ENCODE data around the gene CNIH3.

DNA sequence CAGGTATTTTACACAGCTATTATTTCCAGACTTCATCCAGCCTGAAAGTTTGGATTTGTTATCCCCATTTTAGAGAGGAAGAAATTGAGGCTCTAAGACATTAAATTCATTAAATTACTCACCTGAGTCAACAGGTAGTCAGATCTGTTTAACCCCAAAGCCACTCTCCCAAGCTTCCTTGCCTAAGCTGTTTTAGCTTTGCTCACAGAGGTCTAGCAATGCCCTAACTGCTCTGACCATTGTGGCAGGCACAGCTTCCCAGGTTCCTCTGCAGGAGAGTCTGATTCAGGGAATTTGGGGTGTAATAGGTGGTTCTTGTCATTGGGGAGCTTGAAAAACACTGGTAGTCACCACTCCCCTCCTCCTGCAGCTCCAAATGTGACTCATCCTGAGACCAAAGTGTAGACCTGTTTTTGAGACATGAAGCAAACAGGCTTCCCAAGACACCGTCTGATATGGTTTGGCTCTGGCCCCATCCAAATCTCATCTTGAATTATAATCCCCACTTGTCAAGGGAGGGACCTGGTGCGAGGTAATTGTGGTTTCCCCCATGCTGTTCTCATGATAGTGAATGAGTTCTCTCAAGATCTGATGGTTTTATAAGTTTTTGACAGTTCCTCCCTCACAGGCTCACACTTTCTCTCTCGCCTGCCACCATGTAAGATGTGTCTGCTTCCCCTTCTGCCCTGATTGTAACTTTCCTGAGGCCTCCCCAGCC, 170.6 kb downstream of the CNIH3 start:
- no peak for TF ChIP-seq EGR1 (IDR thresholded peaks at IDR 0.05)
- no peak for TF ChIP-seq CEBPB (IDR thresholded peaks at IDR 0.05)
- TF ChIP-seq TAF1 (IDR thresholded peaks at IDR 0.05; ENCODE audit: low read depth): no peak
- TF ChIP-seq ZBTB7A (IDR thresholded peaks at IDR 0.05; ENCODE audit: low read depth): no peak
- TF ChIP-seq TCF12 (IDR thresholded peaks at IDR 0.05; ENCODE audit: low read depth): no peak
- TF ChIP-seq, protein P1, sequence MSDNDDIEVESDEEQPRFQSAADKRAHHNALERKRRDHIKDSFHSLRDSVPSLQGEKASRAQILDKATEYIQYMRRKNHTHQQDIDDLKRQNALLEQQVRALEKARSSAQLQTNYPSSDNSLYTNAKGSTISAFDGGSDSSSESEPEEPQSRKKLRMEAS (IDR thresholded peaks at IDR 0.05): no peak
- no peak for TF ChIP-seq CREB1 (IDR thresholded peaks at IDR 0.05; ENCODE audit: low read depth)
- no peak for TF ChIP-seq RAD21 (IDR thresholded peaks at IDR 0.05; ENCODE audit: low read depth)
- TF ChIP-seq, protein P2, sequence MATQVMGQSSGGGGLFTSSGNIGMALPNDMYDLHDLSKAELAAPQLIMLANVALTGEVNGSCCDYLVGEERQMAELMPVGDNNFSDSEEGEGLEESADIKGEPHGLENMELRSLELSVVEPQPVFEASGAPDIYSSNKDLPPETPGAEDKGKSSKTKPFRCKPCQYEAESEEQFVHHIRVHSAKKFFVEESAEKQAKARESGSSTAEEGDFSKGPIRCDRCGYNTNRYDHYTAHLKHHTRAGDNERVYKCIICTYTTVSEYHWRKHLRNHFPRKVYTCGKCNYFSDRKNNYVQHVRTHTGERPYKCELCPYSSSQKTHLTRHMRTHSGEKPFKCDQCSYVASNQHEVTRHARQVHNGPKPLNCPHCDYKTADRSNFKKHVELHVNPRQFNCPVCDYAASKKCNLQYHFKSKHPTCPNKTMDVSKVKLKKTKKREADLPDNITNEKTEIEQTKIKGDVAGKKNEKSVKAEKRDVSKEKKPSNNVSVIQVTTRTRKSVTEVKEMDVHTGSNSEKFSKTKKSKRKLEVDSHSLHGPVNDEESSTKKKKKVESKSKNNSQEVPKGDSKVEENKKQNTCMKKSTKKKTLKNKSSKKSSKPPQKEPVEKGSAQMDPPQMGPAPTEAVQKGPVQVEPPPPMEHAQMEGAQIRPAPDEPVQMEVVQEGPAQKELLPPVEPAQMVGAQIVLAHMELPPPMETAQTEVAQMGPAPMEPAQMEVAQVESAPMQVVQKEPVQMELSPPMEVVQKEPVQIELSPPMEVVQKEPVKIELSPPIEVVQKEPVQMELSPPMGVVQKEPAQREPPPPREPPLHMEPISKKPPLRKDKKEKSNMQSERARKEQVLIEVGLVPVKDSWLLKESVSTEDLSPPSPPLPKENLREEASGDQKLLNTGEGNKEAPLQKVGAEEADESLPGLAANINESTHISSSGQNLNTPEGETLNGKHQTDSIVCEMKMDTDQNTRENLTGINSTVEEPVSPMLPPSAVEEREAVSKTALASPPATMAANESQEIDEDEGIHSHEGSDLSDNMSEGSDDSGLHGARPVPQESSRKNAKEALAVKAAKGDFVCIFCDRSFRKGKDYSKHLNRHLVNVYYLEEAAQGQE (IDR thresholded peaks at IDR 0.05; ENCODE audit: low read depth): no peak
- no peak for TF ChIP-seq EP300 (IDR thresholded peaks at IDR 0.05; ENCODE audit: borderline replicate concordance)
- TF ChIP-seq, protein P3, sequence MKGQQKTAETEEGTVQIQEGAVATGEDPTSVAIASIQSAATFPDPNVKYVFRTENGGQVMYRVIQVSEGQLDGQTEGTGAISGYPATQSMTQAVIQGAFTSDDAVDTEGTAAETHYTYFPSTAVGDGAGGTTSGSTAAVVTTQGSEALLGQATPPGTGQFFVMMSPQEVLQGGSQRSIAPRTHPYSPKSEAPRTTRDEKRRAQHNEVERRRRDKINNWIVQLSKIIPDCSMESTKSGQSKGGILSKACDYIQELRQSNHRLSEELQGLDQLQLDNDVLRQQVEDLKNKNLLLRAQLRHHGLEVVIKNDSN (IDR thresholded peaks at IDR 0.05): no peak
- TF ChIP-seq FOXM1 (IDR thresholded peaks at IDR 0.05; ENCODE audit: borderline replicate concordance, low read depth): no peak
- no peak for TF ChIP-seq TEAD4 (IDR thresholded peaks at IDR 0.05)
- TF ChIP-seq NFIC (IDR thresholded peaks at IDR 0.05): no peak
